Measurements from ENCODE around the gene C2CD5. TPM values are rescaled to one million over a fixed set of nuclear protein-coding genes. Genes with fewer than 3 reads are reported as not detected.

C2CD5 gene
- total and polyA plus RNA-seq, 4 donors: 23.7 to 54.1 (median 35.1) TPM

DNA sequence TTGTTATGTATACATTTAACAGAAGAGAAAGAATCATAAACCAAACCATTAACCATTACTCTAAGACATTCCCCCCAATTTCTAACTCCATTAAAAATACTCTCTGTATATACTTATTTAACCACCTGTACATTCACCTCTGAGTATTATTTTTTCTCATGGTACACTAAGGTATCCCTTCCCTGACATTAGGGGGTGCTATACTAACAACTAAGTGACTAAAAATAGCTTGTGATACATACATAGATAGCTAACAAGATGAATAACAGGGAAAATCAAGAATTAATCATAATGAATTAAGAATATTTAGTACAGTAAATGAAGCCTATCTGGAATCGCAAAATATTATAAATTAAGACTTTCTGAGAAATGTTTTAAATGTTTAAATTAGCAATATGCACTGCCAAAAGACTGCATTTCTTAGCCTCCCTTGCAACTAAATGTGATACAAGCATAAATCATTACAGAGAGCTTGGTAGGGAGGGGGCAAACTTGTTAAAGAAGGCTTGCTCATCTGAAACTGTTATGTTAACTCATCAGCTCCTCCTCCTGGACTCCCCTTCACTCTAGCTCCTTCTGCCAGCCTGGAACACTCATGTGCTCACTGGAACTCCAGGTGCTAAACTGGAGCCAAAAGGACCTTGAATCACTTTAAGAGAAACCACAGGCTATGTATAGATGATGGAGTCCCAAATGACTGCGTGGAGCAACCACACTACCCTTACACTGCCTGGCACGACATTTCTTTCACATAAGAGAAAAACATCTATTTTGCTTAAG is 14.9 kb downstream of the C2CD5 start:
- H3K9me3 ChIP-seq (ENCODE audit: control insufficient read depth, low read length): no peaks in the 10 kb centered on the region
- H3K4me1 ChIP-seq (ENCODE audit: control insufficient read depth in 1 of 2, insufficient read depth in 2 of 2, low read length in 2 of 2): no peaks in the 10 kb centered on the region
- intact Hi-C loops (cut with DNase I): no loop called here
- H3K36me3 ChIP-seq (ENCODE audit: control insufficient read depth in 1 of 2, insufficient read depth in 2 of 2, low read length in 1 of 2): peaks cover 7 to 9% of the 10 kb centered on the region in 2 donors
- H3K27me3 ChIP-seq (ENCODE audit: control insufficient read depth in 1 of 2, insufficient read depth in 2 of 2, low read length in 1 of 2): no peaks in the 10 kb centered on the region
- 89 to 91% methylated on average over 3 of the region's 3 CpGs for WGBS, 2 donors
- no peak overlapping the region for H3K27ac ChIP-seq (ENCODE audit: low read depth in 1 of 2, low read length in 2 of 2)
- no peak overlapping the region for H3K4me3 ChIP-seq (ENCODE audit: low read length in 2 of 2)
- DNase-seq: no peak
- ATAC-seq (ENCODE audit: low FRiP score): no peak

- no peaks in the 10 kb centered on the region for H3K4me1 ChIP-seq (ENCODE audit: control insufficient read depth in 1 of 2, insufficient read depth in 2 of 2, low read length in 2 of 2)
- intact Hi-C loops (cut with DNase I): no loop called here
- DNase-seq: no peak
- H3K27me3 ChIP-seq (ENCODE audit: control insufficient read depth in 1 of 2, insufficient read depth in 2 of 2, low read length in 1 of 2): no peaks in the 10 kb centered on the region
- no peak overlapping the region for H3K4me3 ChIP-seq (ENCODE audit: low read length in 2 of 2)
- H3K36me3 ChIP-seq (ENCODE audit: control insufficient read depth in 1 of 2, insufficient read depth in 2 of 2, low read length in 1 of 2): peaks cover 2 to 4% of the 10 kb centered on the region in 2 donors
- no peak for ATAC-seq (ENCODE audit: low FRiP score)
- no peak overlapping the region for H3K27ac ChIP-seq (ENCODE audit: low read depth in 1 of 2, low read length in 2 of 2)
- H3K9me3 ChIP-seq (ENCODE audit: control insufficient read depth, low read length): no peaks in the 10 kb centered on the region
- 88 to 94% methylated on average over 1 of the region's 1 CpG for WGBS, 2 donors
These were observed 16.3 kb downstream of the C2CD5 start for GRCh38 chr12:22527999-22528398.

DNA sequence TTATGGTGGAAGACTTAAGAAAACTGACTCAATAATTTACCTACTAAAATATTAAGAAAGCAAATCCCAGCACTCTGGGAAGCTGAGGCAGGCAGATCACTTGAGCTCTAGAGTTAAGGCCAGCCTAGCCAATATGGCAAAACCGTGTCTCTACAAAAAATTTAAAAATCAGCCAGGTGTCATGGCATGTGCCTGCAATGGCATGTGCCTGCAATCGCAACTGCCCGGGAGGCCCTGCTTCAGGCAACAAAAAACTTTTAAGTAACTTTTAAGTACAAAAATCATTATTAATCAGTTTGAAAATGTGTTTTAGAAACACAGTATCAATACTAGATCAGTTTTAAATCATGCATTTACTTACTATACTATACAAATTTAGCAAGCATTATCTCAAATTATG is 17.5 kb downstream of the C2CD5 start:
- intact Hi-C loops (cut with DNase I): no loop called here
- WGBS, 2 donors: 88 to 91% methylated on average over 3 of the region's 3 CpGs
- peaks cover 2% of the 10 kb centered on the region in 2 donors for H3K36me3 ChIP-seq (ENCODE audit: control insufficient read depth in 1 of 2, insufficient read depth in 2 of 2, low read length in 1 of 2)

DNA sequence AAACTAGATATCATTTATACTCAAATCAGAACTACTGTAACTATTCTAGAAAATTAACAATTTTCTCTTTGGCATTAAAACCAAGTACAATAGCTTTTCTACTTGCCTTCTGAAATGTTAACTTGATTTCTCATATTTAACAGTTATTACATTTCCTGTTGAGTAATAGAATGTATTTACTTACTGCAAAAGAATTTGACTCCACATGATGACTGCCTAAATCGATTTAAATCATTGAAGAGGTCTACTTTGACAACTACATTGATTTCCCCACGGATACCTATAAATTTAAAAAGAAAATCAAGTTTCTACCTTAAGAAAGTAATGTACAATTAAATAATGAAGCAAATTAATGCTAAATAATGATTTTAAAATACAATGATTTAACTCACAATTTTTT is 18.9 kb downstream of the C2CD5 start:
- no peaks in the 10 kb centered on the region for H3K9me3 ChIP-seq (ENCODE audit: control insufficient read depth, low read length)
- H3K27me3 ChIP-seq (ENCODE audit: control insufficient read depth in 1 of 2, insufficient read depth in 2 of 2, low read length in 1 of 2): no peaks in the 10 kb centered on the region
- WGBS, 2 donors: 74 to 84% methylated on average over 2 of the region's 2 CpGs
- intact Hi-C loops (cut with DNase I): no loop called here
- H3K27ac ChIP-seq (ENCODE audit: low read depth in 1 of 2, low read length in 2 of 2): no peak overlapping the region
- DNase-seq (no peak), ATAC-seq (ENCODE audit: low FRiP score) (no peak)
- no peak overlapping the region for H3K4me3 ChIP-seq (ENCODE audit: low read length in 2 of 2)
- no peaks in the 10 kb centered on the region for H3K4me1 ChIP-seq (ENCODE audit: control insufficient read depth in 1 of 2, insufficient read depth in 2 of 2, low read length in 2 of 2)
- H3K36me3 ChIP-seq (ENCODE audit: control insufficient read depth in 1 of 2, insufficient read depth in 2 of 2, low read length in 1 of 2): peaks cover 2% of the 10 kb centered on the region in 2 donors

More for the DNA sequence above, 17.5 kb downstream of the C2CD5 start:
- no peak overlapping the region for H3K4me3 ChIP-seq (ENCODE audit: low read length in 2 of 2)
- no peak overlapping the region for H3K27ac ChIP-seq (ENCODE audit: low read depth in 1 of 2, low read length in 2 of 2)
- no peaks in the 10 kb centered on the region for H3K4me1 ChIP-seq (ENCODE audit: control insufficient read depth in 1 of 2, insufficient read depth in 2 of 2, low read length in 2 of 2)
- H3K27me3 ChIP-seq (ENCODE audit: control insufficient read depth in 1 of 2, insufficient read depth in 2 of 2, low read length in 1 of 2): no peaks in the 10 kb centered on the region
- no peaks in the 10 kb centered on the region for H3K9me3 ChIP-seq (ENCODE audit: control insufficient read depth, low read length)
- DNase-seq (no peak), ATAC-seq (ENCODE audit: low FRiP score) (no peak)

GRCh38 chr12:22518998-22519397 is 25.3 kb downstream of the C2CD5 start:
- DNase-seq (no peak), ATAC-seq (ENCODE audit: low FRiP score) (no peak)
- Histone ChIP-seq H3K27me3 (ENCODE audit: control insufficient read depth in 1 of 2, insufficient read depth in 2 of 2, low read length in 1 of 2) (no peaks in the 10 kb centered on the region), H3K36me3 (ENCODE audit: control insufficient read depth in 1 of 2, insufficient read depth in 2 of 2, low read length in 1 of 2) (peaks cover 0 to 4% of the 10 kb centered on the region in 2 donors), H3K4me3 (ENCODE audit: low read length in 2 of 2) (no peak overlapping the region), H3K4me1 (ENCODE audit: control insufficient read depth in 1 of 2, insufficient read depth in 2 of 2, low read length in 2 of 2) (no peaks in the 10 kb centered on the region), H3K27ac (ENCODE audit: low read depth in 1 of 2, low read length in 2 of 2) (no peak overlapping the region), H3K9me3 (ENCODE audit: control insufficient read depth, low read length) (no peaks in the 10 kb centered on the region)
- 74 to 84% methylated on average over 6 of the region's 6 CpGs for WGBS, 2 donors
- intact Hi-C loops (cut with DNase I): no loop called here

DNA sequence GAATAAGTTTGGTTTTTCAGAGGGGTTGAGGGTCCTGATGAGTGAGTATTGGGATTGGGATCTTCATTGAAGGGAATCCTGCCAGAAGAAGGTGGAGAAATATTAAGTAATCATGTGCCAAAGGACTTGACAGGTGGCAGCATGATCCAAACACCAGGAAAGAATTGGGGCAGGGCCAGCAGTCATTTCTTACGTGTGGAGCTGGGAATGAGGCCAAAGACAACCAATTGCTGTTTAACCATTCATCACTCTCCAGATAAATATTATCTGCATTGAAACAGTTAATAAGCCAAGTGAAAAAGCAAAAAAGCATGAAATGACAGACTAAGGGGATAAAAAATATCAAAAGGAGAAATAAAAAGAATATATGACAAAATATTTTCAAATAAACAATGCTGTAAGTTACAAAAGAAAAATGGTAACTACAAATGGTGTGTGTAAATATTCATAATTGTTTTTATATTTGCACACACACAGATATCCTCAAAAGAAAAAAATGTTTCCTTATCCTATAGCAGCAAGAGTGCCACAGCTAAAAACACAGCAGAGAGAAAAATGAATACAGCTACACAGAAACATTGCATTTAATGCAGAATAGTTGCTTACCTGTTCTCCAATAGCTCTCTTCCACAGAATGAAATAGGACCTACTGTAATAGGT is 26.2 kb downstream of the C2CD5 start:
- 0 to 3% methylated on average over 1 of the region's 1 CpG for WGBS, 2 donors
- Histone ChIP-seq H3K27ac (ENCODE audit: low read depth in 1 of 2, low read length in 2 of 2) (no peak overlapping the region), H3K4me1 (ENCODE audit: control insufficient read depth in 1 of 2, insufficient read depth in 2 of 2, low read length in 2 of 2) (no peaks in the 10 kb centered on the region), H3K4me3 (ENCODE audit: low read length in 2 of 2) (no peak overlapping the region), H3K9me3 (ENCODE audit: control insufficient read depth, low read length) (no peaks in the 10 kb centered on the region), H3K27me3 (ENCODE audit: control insufficient read depth in 1 of 2, insufficient read depth in 2 of 2, low read length in 1 of 2) (no peaks in the 10 kb centered on the region), H3K36me3 (ENCODE audit: control insufficient read depth in 1 of 2, insufficient read depth in 2 of 2, low read length in 1 of 2) (peaks cover 0 to 4% of the 10 kb centered on the region in 2 donors)
- ATAC-seq (ENCODE audit: low FRiP score) (no peak), DNase-seq (no peak)
- intact Hi-C loops (cut with DNase I): no loop called here

DNA sequence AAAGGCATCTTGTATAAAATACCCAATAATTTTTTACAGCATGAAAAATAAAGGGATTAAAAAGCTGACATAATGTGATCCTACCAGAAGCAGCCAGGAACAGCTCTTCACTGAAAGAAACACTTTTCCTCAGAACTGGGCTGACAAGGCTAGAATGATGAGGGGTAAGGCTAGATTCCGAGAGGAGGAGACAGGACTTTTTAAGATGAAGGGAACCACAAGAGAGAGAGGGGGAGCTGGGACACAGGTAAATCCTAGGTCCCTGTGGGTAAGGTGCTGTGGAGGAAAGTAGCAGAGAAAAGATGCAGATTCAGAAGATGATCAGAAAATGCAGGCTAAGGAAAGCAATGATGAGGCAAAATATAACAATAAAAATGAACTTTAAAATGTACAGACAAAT is 29.5 kb downstream of the C2CD5 start:
- Histone ChIP-seq H3K27ac (ENCODE audit: low read depth in 1 of 2, low read length in 2 of 2) (no peak overlapping the region), H3K4me3 (ENCODE audit: low read length in 2 of 2) (no peak overlapping the region), H3K36me3 (ENCODE audit: control insufficient read depth in 1 of 2, insufficient read depth in 2 of 2, low read length in 1 of 2) (peaks cover 0 to 3% of the 10 kb centered on the region in 2 donors), H3K27me3 (ENCODE audit: control insufficient read depth in 1 of 2, insufficient read depth in 2 of 2, low read length in 1 of 2) (no peaks in the 10 kb centered on the region), H3K4me1 (ENCODE audit: control insufficient read depth in 1 of 2, insufficient read depth in 2 of 2, low read length in 2 of 2) (no peaks in the 10 kb centered on the region), H3K9me3 (ENCODE audit: control insufficient read depth, low read length) (no peaks in the 10 kb centered on the region)
- no peak for DNase-seq
- ATAC-seq (ENCODE audit: low FRiP score): no peak
- WGBS, 2 donors: 84 to 86% methylated on average over 1 of the region's 1 CpG
- intact Hi-C loops (cut with DNase I): no loop called here

DNA sequence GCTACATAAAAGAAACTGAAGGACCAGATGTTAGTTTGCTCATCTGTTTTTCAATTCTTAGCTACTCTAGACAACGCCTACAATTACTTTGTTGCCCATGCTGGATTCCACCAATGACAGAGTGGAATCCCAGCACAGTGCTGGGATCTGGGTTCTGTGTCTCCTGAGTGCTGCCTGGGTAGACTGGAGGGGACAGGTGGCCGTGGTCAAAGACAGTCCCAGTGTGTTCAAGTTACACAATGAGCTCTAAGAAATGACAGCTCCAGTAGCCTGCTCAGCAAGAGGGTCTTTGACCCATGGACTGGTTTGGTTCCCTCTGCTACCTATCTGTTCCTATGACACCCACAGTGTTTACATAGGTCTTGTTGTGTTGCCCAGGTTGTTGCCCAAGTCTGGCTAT is 38.5 kb downstream of the C2CD5 start:
- ATAC-seq (ENCODE audit: low FRiP score) (no peak), DNase-seq (no peak)
- WGBS, 2 donors: 90 to 97% methylated on average over 2 of the region's 2 CpGs
- Histone ChIP-seq H3K4me3 (ENCODE audit: low read length in 2 of 2) (no peak overlapping the region), H3K4me1 (ENCODE audit: control insufficient read depth in 1 of 2, insufficient read depth in 2 of 2, low read length in 2 of 2) (no peaks in the 10 kb centered on the region), H3K9me3 (ENCODE audit: control insufficient read depth, low read length) (no peaks in the 10 kb centered on the region), H3K27ac (ENCODE audit: low read depth in 1 of 2, low read length in 2 of 2) (no peak overlapping the region), H3K36me3 (ENCODE audit: control insufficient read depth in 1 of 2, insufficient read depth in 2 of 2, low read length in 1 of 2) (no peaks in the 10 kb centered on the region), H3K27me3 (ENCODE audit: control insufficient read depth in 1 of 2, insufficient read depth in 2 of 2, low read length in 1 of 2) (no peaks in the 10 kb centered on the region)
- intact Hi-C loops (cut with DNase I): no loop called here

DNA sequence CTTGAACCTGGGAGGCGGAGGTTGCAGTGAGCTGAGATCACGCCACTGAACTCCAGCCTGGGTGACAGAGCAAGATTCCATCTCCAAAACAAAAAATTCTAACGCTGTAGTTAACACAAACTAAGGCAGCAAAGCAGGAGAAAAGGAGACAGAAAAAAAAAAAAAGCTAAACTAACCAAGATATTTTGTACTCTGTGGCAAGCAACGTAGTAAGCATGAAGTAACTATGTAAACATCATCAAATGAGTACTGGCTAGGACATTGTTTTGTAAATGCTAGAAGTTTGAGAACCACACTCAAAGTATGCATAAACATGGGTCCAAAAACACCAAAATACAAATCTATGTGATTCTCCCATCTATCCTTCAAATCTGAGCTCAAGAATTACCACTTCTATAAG is 44.2 kb downstream of the C2CD5 start:
- DNase-seq: no peak
- Histone ChIP-seq H3K36me3 (ENCODE audit: control insufficient read depth in 1 of 2, insufficient read depth in 2 of 2, low read length in 1 of 2) (no peaks in the 10 kb centered on the region), H3K4me3 (ENCODE audit: low read length in 2 of 2) (no peak overlapping the region), H3K27me3 (ENCODE audit: control insufficient read depth in 1 of 2, insufficient read depth in 2 of 2, low read length in 1 of 2) (no peaks in the 10 kb centered on the region), H3K4me1 (ENCODE audit: control insufficient read depth in 1 of 2, insufficient read depth in 2 of 2, low read length in 2 of 2) (no peaks in the 10 kb centered on the region), H3K9me3 (ENCODE audit: control insufficient read depth, low read length) (no peaks in the 10 kb centered on the region), H3K27ac (ENCODE audit: low read depth in 1 of 2, low read length in 2 of 2) (no peak overlapping the region)
- no peak for ATAC-seq (ENCODE audit: low FRiP score)
- intact Hi-C loops (cut with DNase I): no loop called here
- WGBS, 2 donors: 84 to 93% methylated on average over 4 of the region's 4 CpGs
